ENCODE results near the gene MEIS3. TPM values are rescaled to one million over a fixed set of nuclear protein-coding genes. Genes with fewer than 3 reads are reported as not detected.

MEIS3 gene
- total RNA-seq, 1 experiment from 2014 or later, result 1.9 TPM

- no peak for DNase-seq
- peaks cover 11% of the 10 kb centered on the region for H3K27me3 ChIP-seq (ENCODE audit: insufficient read depth, low read depth)
- H3K9me2 ChIP-seq (ENCODE audit: insufficient read depth), result no peaks in the 10 kb centered on the region
- H3K27ac ChIP-seq, result no peak overlapping the region
- H3K4me3 ChIP-seq, result no peak overlapping the region
- TF ChIP-seq EZH2 (IDR thresholded peaks at IDR 0.05; ENCODE audit: low read depth) (no peak), CTCF (conservative IDR thresholded peaks at IDR 0.05) (no peak)
- no peaks in the 10 kb centered on the region for H3K36me3 ChIP-seq (ENCODE audit: low read depth)
- H3K79me2 ChIP-seq (ENCODE audit: low read depth), result no peaks in the 10 kb centered on the region
- ChIA-PET POLR2A (ENCODE audit: unreplicated experiment) (no interaction called here), CTCF (no interaction called here)
- intact Hi-C loops (cut with micrococcal nuclease; ENCODE audit: unreplicated experiment), result no loop called here
- peaks cover 30% of the 10 kb centered on the region for H3F3A ChIP-seq (ENCODE audit: insufficient read depth, low read depth)
- no peaks in the 10 kb centered on the region for H3K9me3 ChIP-seq (ENCODE audit: insufficient read depth, low read depth)
- no peaks in the 10 kb centered on the region for H4K20me1 ChIP-seq (ENCODE audit: insufficient read depth)
- H3K4me1 ChIP-seq (replicated peaks; ENCODE audit: insufficient read depth), result peaks cover 22% of the 10 kb centered on the region
- no peak overlapping the region for H3K4me2 ChIP-seq
- no peak overlapping the region for H2AFZ ChIP-seq
- no TSS peak for BruUV-seq (replicated peaks)
Observed at GRCh38 chr19:47432091-47432490, 12.8 kb upstream of the MEIS3 start.

GRCh38 chr19:47430041-47430802 lies 10.9 kb upstream of the MEIS3 start:
- TF ChIP-seq CTCF (conservative IDR thresholded peaks at IDR 0.05) (no peak), EZH2 (IDR thresholded peaks at IDR 0.05; ENCODE audit: low read depth) (no peak)
- no peaks in the 10 kb centered on the region for H3K36me3 ChIP-seq (ENCODE audit: low read depth)
- H3K4me3 ChIP-seq, result no peak overlapping the region
- H3K9me3 ChIP-seq (ENCODE audit: insufficient read depth, low read depth), result no peaks in the 10 kb centered on the region
- H2AFZ ChIP-seq, result no peak overlapping the region
- CTCF ChIA-PET, result interaction anchor here (0.5 kb wide), 1 partner anchor 16 kb away, joined by 3 read pairs; no protein-coding TSS in a partner anchor
- POLR2A ChIA-PET (ENCODE audit: unreplicated experiment), result no interaction called here
- no peak overlapping the region for H3K27ac ChIP-seq
- no peaks in the 10 kb centered on the region for H3K9me2 ChIP-seq (ENCODE audit: insufficient read depth)
- H3K4me2 ChIP-seq, result no peak overlapping the region
- peaks cover 34% of the 10 kb centered on the region for H3F3A ChIP-seq (ENCODE audit: insufficient read depth, low read depth)
- H4K20me1 ChIP-seq (ENCODE audit: insufficient read depth), result no peaks in the 10 kb centered on the region
- intact Hi-C loops (cut with micrococcal nuclease; ENCODE audit: unreplicated experiment), result no loop called here
- no peaks in the 10 kb centered on the region for H3K79me2 ChIP-seq (ENCODE audit: low read depth)
- no TSS peak for BruUV-seq (replicated peaks)
- peaks cover 22% of the 10 kb centered on the region for H3K4me1 ChIP-seq (replicated peaks; ENCODE audit: insufficient read depth)
- peak in 1 of 2 experiments; percentile 34 for DNase-seq
- peaks cover 11% of the 10 kb centered on the region for H3K27me3 ChIP-seq (ENCODE audit: insufficient read depth, low read depth)

- Histone ChIP-seq H3K27me3 (ENCODE audit: insufficient read depth, low read depth) (peaks cover 13% of the 10 kb centered on the region; the same call in 1 of the 2 replicates), H3K79me2 (ENCODE audit: low read depth) (no peaks in the 10 kb centered on the region), H3K4me3 (no peak overlapping the region; the same call in 1 of the 2 replicates), H3K9me3 (ENCODE audit: insufficient read depth, low read depth) (no peaks in the 10 kb centered on the region), H3K4me1 (replicated peaks; ENCODE audit: insufficient read depth) (peaks cover 22% of the 10 kb centered on the region), H3K27ac (no peak overlapping the region), H3K9me2 (ENCODE audit: insufficient read depth) (no peaks in the 10 kb centered on the region), H3K36me3 (ENCODE audit: low read depth) (no peaks in the 10 kb centered on the region), H3K4me2 (peak overlapping the region; percentile 86), H4K20me1 (ENCODE audit: insufficient read depth) (no peaks in the 10 kb centered on the region), H3F3A (ENCODE audit: insufficient read depth, low read depth) (peaks cover 34% of the 10 kb centered on the region), H2AFZ (no peak overlapping the region)
- BruUV-seq (replicated peaks), result no TSS peak
- ChIA-PET POLR2A (ENCODE audit: unreplicated experiment) (interaction anchor here (0.6 kb wide), 2 partner anchors 294 to 316 kb away, joined by 4 to 7 read pairs; partner anchors contain the start of gene ZC3H4), CTCF (interaction anchor here (0.5 to 1.7 kb wide), 5 partner anchors 7 to 297 kb away, joined by 4 to 18 read pairs (median 6); partner anchors contain the start of gene DHX34)
- intact Hi-C loops (cut with micrococcal nuclease; ENCODE audit: unreplicated experiment), result loop anchor here (10.0 kb wide), 1 partner anchor 414 kb away; the partner anchor contains the start of gene NPAS1
- TF ChIP-seq EZH2 (IDR thresholded peaks at IDR 0.05; ENCODE audit: low read depth), result no peak
- no peak for TF ChIP-seq CTCF (conservative IDR thresholded peaks at IDR 0.05)
- DNase-seq, result no peak
Observed at GRCh38 chr19:47429140-47429793, 9.9 kb upstream of the MEIS3 start.

Data from PC-9 (cell line).